ENCODE measurements around the gene GBGT1. TPM values are rescaled to one million over a fixed set of nuclear protein-coding genes. Genes with fewer than 3 reads are reported as not detected.

GBGT1 gene
- polyA plus RNA-seq, 1 of the 3 experiments (the other 2 are of a cell fraction), result 0.51 TPM

- peak overlapping the region in 1 of 2 experiments; percentile 39; a peak in 1 of 4 replicates for H3K27ac ChIP-seq (ENCODE audit: low read depth in 2 of 2, low read length in 1 of 2)
- CTCF ChIA-PET, result interaction anchor here (3.4 to 12.1 kb wide), 2 partner anchors 6 to 36 kb away, joined by 15 to 163 read pairs; no protein-coding TSS in a partner anchor
- POLR2A ChIA-PET, result no interaction called here
Observed at GRCh38 chr9:133139246-133140173, 24.2 kb downstream of the GBGT1 start.

GRCh38 chr9:133137451-133138231 is 26.1 kb downstream of the GBGT1 start:
- Histone ChIP-seq H3K79me2 (ENCODE audit: insufficient read depth) (peaks cover 20% of the 10 kb centered on the region; the same call in 1 of the 2 replicates), H3K4me3 (ENCODE audit: low read depth in 2 of 2, low read length in 1 of 2) (no peak overlapping the region), H3K4me2 (no peak overlapping the region), H3K4me1 (ENCODE audit: control insufficient read depth in 1 of 2, insufficient read depth in 2 of 2, low read depth in 1 of 2, low read length in 1 of 2) (peaks cover 27 to 73% of the 10 kb centered on the region in 2 experiments), H3K27ac (ENCODE audit: low read depth in 2 of 2, low read length in 1 of 2) (peak overlapping the region in 1 of 2 experiments; percentile 28; a peak in 1 of 4 replicates), H3F3A (replicated peaks; ENCODE audit: insufficient read depth) (peaks cover 23% of the 10 kb centered on the region), H3K27me3 (ENCODE audit: insufficient read depth) (no peaks in the 10 kb centered on the region), H3K36me3 (replicated peaks in 1 of 2; ENCODE audit: control insufficient read depth in 1 of 2, insufficient read depth in 2 of 2, low read length in 1 of 2) (no peaks in the 10 kb centered on the region), H4K20me1 (ENCODE audit: insufficient read depth) (peaks cover 76% of the 10 kb centered on the region), H2AFZ (ENCODE audit: low read depth) (no peak overlapping the region), H3K9me2 (no peaks in the 10 kb centered on the region), H3K9ac (no peak overlapping the region), H3K9me3 (no peaks in the 10 kb centered on the region)
- CTCF ChIA-PET, result interaction anchor here (1.2 to 12.1 kb wide), 6 partner anchors 8 to 160 kb away, joined by 4 to 163 read pairs (median 14); partner anchors contain the start of gene GFI1B
- POLR2A ChIA-PET, result interaction anchor here (0.7 kb wide), 1 partner anchor 32 kb away, joined by 3 read pairs; no protein-coding TSS in a partner anchor
- no peak for DNase-seq
- 93% methylated on average over 7 of the region's 16 CpGs for WGBS (ENCODE audit: low lambda C conversion rate)
- TF ChIP-seq EZH2phosphoT487 (IDR thresholded peaks at IDR 0.05; ENCODE audit: borderline replicate concordance, low read depth) (no peak), RFX5 (IDR thresholded peaks at IDR 0.05; ENCODE audit: low read length) (no peak), EP300 (IDR thresholded peaks at IDR 0.05; ENCODE audit: borderline replicate concordance in 1 of 2, low read depth in 1 of 2, low read length in 1 of 2) (no peak), NFIC (IDR thresholded peaks at IDR 0.05; ENCODE audit: borderline replicate concordance) (no peak), CTCF (IDR thresholded peaks at IDR 0.05) (no peak), RCOR1 (IDR thresholded peaks at IDR 0.05; ENCODE audit: low read length) (no peak), NRF1 (IDR thresholded peaks at IDR 0.05; ENCODE audit: low read depth, low read length) (no peak), GATA2 (CRISPR knock-in tag; IDR thresholded peaks at IDR 0.05) (no peak), POLR2AphosphoS5 (IDR thresholded peaks at IDR 0.05; ENCODE audit: low read depth, low read length) (no peak), TEAD4 (IDR thresholded peaks at IDR 0.05; ENCODE audit: borderline replicate concordance, insufficient read depth) (no peak), GABPA (IDR thresholded peaks at IDR 0.05; ENCODE audit: low read depth) (no peak), USF1 (IDR thresholded peaks at IDR 0.05; ENCODE audit: borderline replicate concordance, low read depth) (no peak), TAF1 (IDR thresholded peaks at IDR 0.05; ENCODE audit: borderline replicate concordance, low read depth, low read length) (no peak), MXI1 (IDR thresholded peaks at IDR 0.05; ENCODE audit: low read depth, low read length) (no peak)
- TF ChIP-seq, protein P1, sequence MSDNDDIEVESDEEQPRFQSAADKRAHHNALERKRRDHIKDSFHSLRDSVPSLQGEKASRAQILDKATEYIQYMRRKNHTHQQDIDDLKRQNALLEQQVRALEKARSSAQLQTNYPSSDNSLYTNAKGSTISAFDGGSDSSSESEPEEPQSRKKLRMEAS (IDR thresholded peaks at IDR 0.05; ENCODE audit: low read depth), result no peak
- TF ChIP-seq, protein P2, sequence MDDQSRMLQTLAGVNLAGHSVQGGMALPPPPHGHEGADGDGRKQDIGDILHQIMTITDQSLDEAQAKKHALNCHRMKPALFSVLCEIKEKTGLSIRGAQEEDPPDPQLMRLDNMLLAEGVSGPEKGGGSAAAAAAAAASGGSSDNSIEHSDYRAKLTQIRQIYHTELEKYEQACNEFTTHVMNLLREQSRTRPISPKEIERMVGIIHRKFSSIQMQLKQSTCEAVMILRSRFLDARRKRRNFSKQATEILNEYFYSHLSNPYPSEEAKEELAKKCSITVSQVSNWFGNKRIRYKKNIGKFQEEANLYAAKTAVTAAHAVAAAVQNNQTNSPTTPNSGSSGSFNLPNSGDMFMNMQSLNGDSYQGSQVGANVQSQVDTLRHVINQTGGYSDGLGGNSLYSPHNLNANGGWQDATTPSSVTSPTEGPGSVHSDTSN (IDR thresholded peaks at IDR 0.05), result no peak
- TF ChIP-seq, protein P3, sequence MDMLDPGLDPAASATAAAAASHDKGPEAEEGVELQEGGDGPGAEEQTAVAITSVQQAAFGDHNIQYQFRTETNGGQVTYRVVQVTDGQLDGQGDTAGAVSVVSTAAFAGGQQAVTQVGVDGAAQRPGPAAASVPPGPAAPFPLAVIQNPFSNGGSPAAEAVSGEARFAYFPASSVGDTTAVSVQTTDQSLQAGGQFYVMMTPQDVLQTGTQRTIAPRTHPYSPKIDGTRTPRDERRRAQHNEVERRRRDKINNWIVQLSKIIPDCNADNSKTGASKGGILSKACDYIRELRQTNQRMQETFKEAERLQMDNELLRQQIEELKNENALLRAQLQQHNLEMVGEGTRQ (IDR thresholded peaks at IDR 0.05; ENCODE audit: borderline replicate concordance, low read depth, low read length), result no peak

More at GRCh38 chr9:133139246-133140173, 24.2 kb downstream of the GBGT1 start:
- H3K4me3 ChIP-seq (ENCODE audit: low read depth in 2 of 2, low read length in 1 of 2), result no peak overlapping the region
- no peak for DNase-seq
- WGBS (ENCODE audit: low lambda C conversion rate), result 94% methylated on average over 19 of the region's 24 CpGs
- TF ChIP-seq CHD2 (IDR thresholded peaks at IDR 0.05; ENCODE audit: low read length, partially characterized antibody), result no peak
- TF ChIP-seq GATA2 (CRISPR knock-in tag; IDR thresholded peaks at IDR 0.05), result 0 out of 2 replicates have a peak, but pooled peaks have one; percentile 25
- H3K9me2 ChIP-seq, result no peaks in the 10 kb centered on the region
- peaks cover 26% of the 10 kb centered on the region; the same call in 1 of the 2 replicates for H3K79me2 ChIP-seq (ENCODE audit: insufficient read depth)
- H3K9ac ChIP-seq, result no peak overlapping the region
- H3K4me2 ChIP-seq, result no peak overlapping the region
- no peaks in the 10 kb centered on the region for H3K27me3 ChIP-seq (ENCODE audit: insufficient read depth)
- peaks cover 16% of the 10 kb centered on the region for H3F3A ChIP-seq (replicated peaks; ENCODE audit: insufficient read depth)
- no peaks in the 10 kb centered on the region for H3K9me3 ChIP-seq
- peaks cover 75% of the 10 kb centered on the region for H4K20me1 ChIP-seq (ENCODE audit: insufficient read depth)
- H3K4me1 ChIP-seq (ENCODE audit: control insufficient read depth in 1 of 2, insufficient read depth in 2 of 2, low read depth in 1 of 2, low read length in 1 of 2), result peaks cover 15 to 69% of the 10 kb centered on the region in 2 experiments
- no peak overlapping the region for H2AFZ ChIP-seq (ENCODE audit: low read depth)
- H3K36me3 ChIP-seq (replicated peaks in 1 of 2; ENCODE audit: control insufficient read depth in 1 of 2, insufficient read depth in 2 of 2, low read length in 1 of 2), result no peaks in the 10 kb centered on the region
